Suprapubic skin (tissue), 4 donors: ENCODE measurements around the gene ZBTB25. TPM values are rescaled to one million over a fixed set of nuclear protein-coding genes. Genes with fewer than 3 reads are reported as not detected.
A peak's percentile ranks its signal among the peaks of the same experiment; 100 is the strongest.

Source experiments
- DNase-seq, 2 donors: peaks; one replicate each; pipeline ENCODE4 v3.0.0-alpha.2; 2019; ENCODE audit warnings: low spot score in 2 of 2
- H3K27ac ChIP-seq: fragments of 200-600 bp; sonication (generic); one replicate; pipeline ENCODE4 v1.5.1; 2019
- H3K27me3 ChIP-seq: fragments of 200-600 bp; sonication (generic); one replicate; pipeline ENCODE4 v1.5.1; 2019
- H3K36me3 ChIP-seq: fragments of 200-600 bp; sonication (generic); one replicate; pipeline ENCODE4 v1.5.1; 2019
- H3K4me1 ChIP-seq: fragments of 200-600 bp; sonication (generic); one replicate; pipeline ENCODE4 v1.5.1; 2019
- H3K4me3 ChIP-seq: fragments of 200-600 bp; sonication (generic); one replicate; pipeline ENCODE4 v1.5.1; 2019; ENCODE audit warnings: mild to moderate bottlenecking
- H3K9me3 ChIP-seq: fragments of 200-600 bp; sonication (generic); one replicate; pipeline ENCODE4 v1.5.1; 2019
- EP300 ChIP-seq: sonication (generic); formaldehyde crosslinking; IDR thresholded peaks from one replicate; pipeline ENCODE4 v1.6.1; 2017; ENCODE audit warnings: antibody characterized with exemption
- POLR2A ChIP-seq, 2 donors: fragments of 450-650 bp; IDR thresholded peaks; one replicate each; pipeline ENCODE4 v1.6.1; 2017; ENCODE audit warnings: antibody characterized with exemption in 2 of 2, mild to moderate bottlenecking in 2 of 2, moderate library complexity in 2 of 2
- POLR2AphosphoS5 ChIP-seq, 3 donors: sonication (generic); formaldehyde crosslinking; IDR thresholded peaks; one replicate each; pipeline ENCODE4 v1.6.1; 2017; ENCODE audit warnings: antibody characterized with exemption in 3 of 3
- WGBS: methylation state at CpG from one replicate; pipeline ENCODE4 v1.1.5; 2018; 5-methylcytosine and 5-hydroxymethylcytosine counted together
- total RNA-seq, 4 donors: library from RNA; depleted of rRNA; stranded (reverse); fragments of >200 nt; gene quantifications; one replicate each; pipeline ENCODE4 v1.1.0, GENCODE V29; 2016
- TF ChIP-seq, protein P1 (sequence below), 2 donors: fragments of 200-600 bp in 1 of 2; fragments of 450-650 bp in 1 of 2; sonication (generic) in 1 of 2; IDR thresholded peaks; one replicate each; pipeline ENCODE4 v1.5.1; 2016 to 2019; ENCODE audit warnings: antibody characterized with exemption in 2 of 2, mild to moderate bottlenecking in 1 of 2, moderate library complexity in 1 of 2

The ZBTB25 gene
- total RNA-seq, 4 donors from 2014 or later: 5.9 to 29.9 (median 11.4) TPM

GRCh38 chr14:64501411-64502171, 2.0 kb downstream of the ZBTB25 start:
- peak in 1 of 2 donors; percentile 72 for DNase-seq
- no peaks in the 10 kb centered on the region for H3K27me3 ChIP-seq
- WGBS: 19% methylated on average over 8 of the region's 8 CpGs
- no peaks in the 10 kb centered on the region for H3K36me3 ChIP-seq
- peak overlapping the region; percentile 98 for H3K27ac ChIP-seq
- H3K4me1 ChIP-seq: peaks cover 40% of the 10 kb centered on the region
- TF ChIP-seq POLR2AphosphoS5 (IDR thresholded peaks at IDR 0.05): peak in 1 of 3 donors; percentile 26
- TF ChIP-seq, protein P1, sequence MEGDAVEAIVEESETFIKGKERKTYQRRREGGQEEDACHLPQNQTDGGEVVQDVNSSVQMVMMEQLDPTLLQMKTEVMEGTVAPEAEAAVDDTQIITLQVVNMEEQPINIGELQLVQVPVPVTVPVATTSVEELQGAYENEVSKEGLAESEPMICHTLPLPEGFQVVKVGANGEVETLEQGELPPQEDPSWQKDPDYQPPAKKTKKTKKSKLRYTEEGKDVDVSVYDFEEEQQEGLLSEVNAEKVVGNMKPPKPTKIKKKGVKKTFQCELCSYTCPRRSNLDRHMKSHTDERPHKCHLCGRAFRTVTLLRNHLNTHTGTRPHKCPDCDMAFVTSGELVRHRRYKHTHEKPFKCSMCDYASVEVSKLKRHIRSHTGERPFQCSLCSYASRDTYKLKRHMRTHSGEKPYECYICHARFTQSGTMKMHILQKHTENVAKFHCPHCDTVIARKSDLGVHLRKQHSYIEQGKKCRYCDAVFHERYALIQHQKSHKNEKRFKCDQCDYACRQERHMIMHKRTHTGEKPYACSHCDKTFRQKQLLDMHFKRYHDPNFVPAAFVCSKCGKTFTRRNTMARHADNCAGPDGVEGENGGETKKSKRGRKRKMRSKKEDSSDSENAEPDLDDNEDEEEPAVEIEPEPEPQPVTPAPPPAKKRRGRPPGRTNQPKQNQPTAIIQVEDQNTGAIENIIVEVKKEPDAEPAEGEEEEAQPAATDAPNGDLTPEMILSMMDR (IDR thresholded peaks at IDR 0.05): no peak
- H3K4me3 ChIP-seq: peak overlapping the region; percentile 93
- H3K9me3 ChIP-seq: no peaks in the 10 kb centered on the region

DNA sequence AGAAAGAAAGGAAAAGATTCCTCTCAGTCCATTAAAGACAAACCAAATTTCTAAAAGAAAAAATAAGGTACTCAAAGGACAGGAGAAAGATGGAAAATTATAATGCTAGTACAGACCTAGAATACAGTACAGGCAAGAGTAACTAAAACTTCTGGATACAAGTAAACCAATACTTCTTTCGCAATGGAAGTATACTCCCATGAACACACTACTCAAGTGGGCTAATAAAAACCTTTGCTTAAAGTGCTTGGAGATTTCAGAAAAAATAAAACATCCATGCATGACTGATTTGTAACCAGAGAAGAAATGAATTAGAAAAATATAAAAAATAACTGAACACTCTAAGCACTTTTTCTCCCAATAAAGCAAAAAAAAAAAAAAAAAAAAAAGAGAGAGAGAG, 3.5 kb downstream of the ZBTB25 start:
- 100% methylated on average over 1 of the region's 1 CpG for WGBS
- Histone ChIP-seq H3K27ac (no peak overlapping the region), H3K9me3 (no peaks in the 10 kb centered on the region), H3K27me3 (no peaks in the 10 kb centered on the region), H3K4me1 (peaks cover 30% of the 10 kb centered on the region), H3K4me3 (no peak overlapping the region), H3K36me3 (peaks cover 8% of the 10 kb centered on the region)
- no peak for TF ChIP-seq EP300
- no peak for TF ChIP-seq POLR2AphosphoS5 (IDR thresholded peaks at IDR 0.05)
- TF ChIP-seq, protein P1 (IDR thresholded peaks at IDR 0.05): no peak
- no peak for TF ChIP-seq POLR2A (IDR thresholded peaks at IDR 0.05)
- DNase-seq: no peak

DNA sequence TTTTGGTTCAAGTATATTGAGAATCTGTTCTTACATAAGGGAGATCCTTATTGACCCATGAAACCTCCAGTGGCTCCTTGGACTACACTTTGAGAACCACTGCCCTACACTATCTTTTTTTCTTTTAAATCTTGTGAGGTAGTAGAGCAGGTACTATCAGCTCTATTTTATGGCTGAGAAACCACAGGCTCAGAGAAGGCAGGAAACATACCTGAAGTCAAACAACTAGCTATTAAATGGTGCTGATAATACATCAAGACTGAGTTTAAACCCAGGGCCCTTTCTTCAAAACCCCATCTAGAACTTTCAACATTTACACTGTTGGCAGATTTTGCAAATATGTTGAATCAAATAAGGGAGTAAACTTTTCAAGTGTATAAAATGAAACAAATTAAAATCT, 6.9 kb downstream of the ZBTB25 start:
- Histone ChIP-seq H3K27ac (no peak overlapping the region), H3K9me3 (no peaks in the 10 kb centered on the region), H3K27me3 (no peaks in the 10 kb centered on the region), H3K36me3 (peaks cover 11% of the 10 kb centered on the region), H3K4me3 (no peak overlapping the region), H3K4me1 (peaks cover 19% of the 10 kb centered on the region)
- DNase-seq: no peak
- TF ChIP-seq POLR2A (IDR thresholded peaks at IDR 0.05) (no peak), POLR2AphosphoS5 (IDR thresholded peaks at IDR 0.05) (no peak), EP300 (no peak)
- TF ChIP-seq, protein P1 (IDR thresholded peaks at IDR 0.05): no peak

DNA sequence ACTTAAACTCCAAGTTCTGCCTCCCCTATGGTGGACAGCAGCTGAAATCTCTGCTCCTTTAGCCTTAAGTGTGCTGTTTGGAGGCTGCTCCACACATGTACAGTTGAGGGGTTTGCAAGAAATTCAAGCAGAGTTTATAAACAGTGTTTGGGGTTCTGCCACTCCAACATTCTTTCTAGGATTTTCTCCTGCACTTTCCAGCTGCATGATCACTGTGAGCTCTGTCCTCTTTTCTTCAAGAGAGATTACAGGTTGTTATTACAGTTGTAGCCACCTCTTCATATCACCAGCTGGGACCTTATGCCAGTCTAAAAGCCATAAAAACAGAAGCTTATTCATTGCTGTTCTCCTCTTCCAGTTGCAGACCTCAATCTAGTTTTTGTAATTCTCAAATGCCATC, 8.4 kb downstream of the ZBTB25 start:
- no peak for DNase-seq
- no peak overlapping the region for H3K27ac ChIP-seq
- no peaks in the 10 kb centered on the region for H3K27me3 ChIP-seq
- no peak for TF ChIP-seq POLR2A (IDR thresholded peaks at IDR 0.05)
- TF ChIP-seq POLR2AphosphoS5 (IDR thresholded peaks at IDR 0.05): no peak
- TF ChIP-seq, protein P1 (IDR thresholded peaks at IDR 0.05): no peak
- no peak for TF ChIP-seq EP300
- no peaks in the 10 kb centered on the region for H3K9me3 ChIP-seq
- H3K36me3 ChIP-seq: peaks cover 20% of the 10 kb centered on the region
- H3K4me1 ChIP-seq: peaks cover 4% of the 10 kb centered on the region
- no peak overlapping the region for H3K4me3 ChIP-seq

DNA sequence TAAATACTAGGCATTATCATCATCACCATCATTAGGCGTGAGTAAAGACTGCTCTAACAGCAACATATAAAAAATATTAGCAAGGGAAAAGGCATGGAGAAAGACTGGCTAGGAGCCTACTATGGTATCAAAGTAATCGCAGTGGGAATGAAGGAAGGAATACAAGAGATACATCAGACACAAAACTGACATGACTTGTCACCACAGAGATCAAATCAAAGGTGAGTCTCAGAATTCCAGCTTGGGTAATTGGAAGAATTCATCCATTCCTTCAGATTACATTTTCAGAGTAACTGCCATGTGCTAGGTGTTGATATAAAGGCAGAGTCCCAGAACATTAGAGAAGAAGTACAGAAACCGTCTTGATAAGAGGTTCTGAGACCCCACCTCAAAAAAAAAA, 10.2 kb downstream of the ZBTB25 start:
- no peak overlapping the region for H3K27ac ChIP-seq
- DNase-seq: no peak
- no peak for TF ChIP-seq POLR2A (IDR thresholded peaks at IDR 0.05)
- TF ChIP-seq POLR2AphosphoS5 (IDR thresholded peaks at IDR 0.05): no peak
- TF ChIP-seq, protein P1 (IDR thresholded peaks at IDR 0.05): no peak
- no peak overlapping the region for H3K4me3 ChIP-seq
- no peaks in the 10 kb centered on the region for H3K9me3 ChIP-seq
- H3K4me1 ChIP-seq: no peaks in the 10 kb centered on the region
- H3K36me3 ChIP-seq: peaks cover 35% of the 10 kb centered on the region
- WGBS: 93% methylated on average over 3 of the region's 3 CpGs
- no peaks in the 10 kb centered on the region for H3K27me3 ChIP-seq
